Neural cell (in vitro differentiated cells): ENCODE data around the gene KNTC1. TPM values are rescaled to one million over a fixed set of nuclear protein-coding genes. Genes with fewer than 3 reads are reported as not detected.
"Not testable (repeated sequence)": the region's sequence is repeated elsewhere in the genome, so short reads cannot be mapped to it uniquely, and the experiment has no call there.

Source experiments
- H2AFZ ChIP-seq: fragments of 200-600, 300-800 bp; sonication (generic), shearing (Covaris generic); 2 replicates; pipeline ENCODE4 v1.6.0; 2014; ENCODE audit warnings: low read depth, mild to moderate bottlenecking, antibody characterized with exemption, low read length, moderate library complexity
- H3F3A ChIP-seq: fragments of 200-600 bp; shearing (Covaris generic); 2 replicates; pipeline ENCODE4 v1.6.1; 2016; ENCODE audit warnings: mild to moderate bottlenecking, moderate library complexity, mixed read lengths, antibody characterized with exemption, low read length; ENCODE audit not compliant: insufficient read depth, poor library complexity, severe bottlenecking
- H3K27ac ChIP-seq: fragments of 200-600, 300-800 bp; sonication (generic), shearing (Covaris generic); 2 replicates; pipeline ENCODE4 v1.5.1; 2014; ENCODE audit warnings: mild to moderate bottlenecking, low read length, moderate library complexity
- H3K27me3 ChIP-seq: fragments of 300-800, 200-600 bp; sonication (generic), shearing (Covaris generic); 2 replicates; pipeline ENCODE4 v1.6.0; 2014; ENCODE audit warnings: mild to moderate bottlenecking, low read depth, low read length, moderate library complexity; ENCODE audit not compliant: insufficient read depth
- H3K36me3 ChIP-seq: fragments of 300-800, 200-600 bp; sonication (generic), shearing (Covaris generic); 2 replicates; pipeline ENCODE4 v1.5.1; 2014; ENCODE audit warnings: mild to moderate bottlenecking, antibody characterized with exemption, low read length, moderate library complexity; ENCODE audit not compliant: insufficient read depth
- H3K4me2 ChIP-seq: fragments of 300-800, 200-600 bp; sonication (generic), shearing (Covaris generic); 2 replicates; pipeline ENCODE4 v1.6.0; 2014; ENCODE audit warnings: mild to moderate bottlenecking, low read length
- H3K4me3 ChIP-seq: fragments of 300-800, 200-600 bp; sonication (generic), shearing (Covaris generic); 2 replicates; pipeline ENCODE4 v1.5.1; 2014; ENCODE audit warnings: mild to moderate bottlenecking, low read length, moderate library complexity
- H3K79me2 ChIP-seq: fragments of 200-600 bp; shearing (Covaris generic); replicated peaks from 2 replicates; pipeline ENCODE4 v1.6.0; 2014; ENCODE audit warnings: mild to moderate bottlenecking, low read length, moderate library complexity; ENCODE audit not compliant: insufficient read depth
- H3K9ac ChIP-seq: fragments of 300-800, 200-600 bp; sonication (generic), shearing (Covaris generic); 2 replicates; pipeline ENCODE4 v1.6.1; 2016; ENCODE audit warnings: mild to moderate bottlenecking, low read length, mixed read lengths
- H3K9me2 ChIP-seq: fragments of 200-600 bp; shearing (Covaris generic); 2 replicates; pipeline ENCODE4 v1.6.1; 2016; ENCODE audit warnings: mild to moderate bottlenecking, low read length, mixed read lengths; ENCODE audit not compliant: insufficient read depth
- H3K9me3 ChIP-seq: fragments of 200-600, 300-800 bp; sonication (generic), shearing (Covaris generic); 2 replicates; pipeline ENCODE4 v1.6.1; 2016; ENCODE audit warnings: mild to moderate bottlenecking, mixed run types, low read length, moderate library complexity, mixed read lengths
- H4K20me1 ChIP-seq: fragments of 200-600 bp; shearing (Covaris generic); 2 replicates; pipeline ENCODE4 v1.6.1; 2016; ENCODE audit warnings: mild to moderate bottlenecking, mixed run types; ENCODE audit not compliant: insufficient read depth
- EP300 ChIP-seq: fragments of 450-650 bp; conservative IDR thresholded peaks from 2 replicates; pipeline ENCODE4 v1.6.1; 2014; ENCODE audit warnings: antibody characterized with exemption, mild to moderate bottlenecking, moderate library complexity; ENCODE audit not compliant: poor library complexity, severe bottlenecking
- EZH2 ChIP-seq: fragments of 200-600, 300-800 bp; shearing (Covaris generic), sonication (generic); IDR thresholded peaks from 2 replicates; pipeline ENCODE4 v1.6.1; 2014; ENCODE audit warnings: antibody characterized with exemption, low read length, borderline replicate concordance, mild to moderate bottlenecking; ENCODE audit not compliant: insufficient read depth, poor library complexity, severe bottlenecking
- MXI1 ChIP-seq: fragments of 450-650 bp; conservative IDR thresholded peaks from 2 replicates; pipeline ENCODE4 v1.6.1; 2014; ENCODE audit warnings: antibody characterized with exemption, mild to moderate bottlenecking; ENCODE audit not compliant: poor library complexity, severe bottlenecking
- POLR2AphosphoS5 ChIP-seq: IDR thresholded peaks from 2 replicates; pipeline ENCODE4 v1.6.1; 2012
- RAD21 ChIP-seq: fragments of 450-650 bp; conservative IDR thresholded peaks from 2 replicates; pipeline ENCODE4 v1.6.1; 2014; ENCODE audit warnings: antibody characterized with exemption, mild to moderate bottlenecking, moderate library complexity
- SMC3 ChIP-seq: fragments of 450-650 bp; conservative IDR thresholded peaks from 2 replicates; pipeline ENCODE4 v1.6.1; 2014; ENCODE audit warnings: antibody characterized with exemption, mild to moderate bottlenecking, moderate library complexity; ENCODE audit not compliant: poor library complexity
- TAF1 ChIP-seq: IDR thresholded peaks from 2 replicates; pipeline ENCODE4 v1.6.1; 2012; ENCODE audit warnings: low read depth
- polyA plus RNA-seq: library from polyadenylated mRNA; depleted of rRNA; stranded (reverse); fragments of >200 nt; gene quantifications from 2 replicates; pipeline ENCODE4 v1.2.3, GENCODE V29; 2014
- TF ChIP-seq, protein P1 (sequence below): fragments of 450-650 bp; IDR thresholded peaks from 2 replicates; pipeline ENCODE4 v1.5.1; 2014; ENCODE audit warnings: antibody characterized with exemption, mild to moderate bottlenecking, moderate library complexity; ENCODE audit not compliant: poor library complexity, severe bottlenecking
- TF ChIP-seq, protein P2 (sequence below): IDR thresholded peaks from 2 replicates; pipeline ENCODE4 v1.6.1; 2012; ENCODE audit warnings: borderline replicate concordance

Gene KNTC1
- polyA plus RNA-seq, 1 donor from 2014 or later = 16.2 TPM

- Histone ChIP-seq H3K9me3 (no peaks in the 10 kb centered on the region), H2AFZ (no peak overlapping the region), H3K36me3 (no peaks in the 10 kb centered on the region), H3K79me2 (peaks cover 2% of the 10 kb centered on the region), H3K4me2 (no peak overlapping the region), H3F3A (no peaks in the 10 kb centered on the region), H3K27me3 (no peaks in the 10 kb centered on the region), H3K27ac (no peak overlapping the region), H4K20me1 (no peaks in the 10 kb centered on the region), H3K9me2 (no peaks in the 10 kb centered on the region), H3K9ac (no peak overlapping the region), H3K4me3 (no peak overlapping the region)
- TF ChIP-seq, protein P1, sequence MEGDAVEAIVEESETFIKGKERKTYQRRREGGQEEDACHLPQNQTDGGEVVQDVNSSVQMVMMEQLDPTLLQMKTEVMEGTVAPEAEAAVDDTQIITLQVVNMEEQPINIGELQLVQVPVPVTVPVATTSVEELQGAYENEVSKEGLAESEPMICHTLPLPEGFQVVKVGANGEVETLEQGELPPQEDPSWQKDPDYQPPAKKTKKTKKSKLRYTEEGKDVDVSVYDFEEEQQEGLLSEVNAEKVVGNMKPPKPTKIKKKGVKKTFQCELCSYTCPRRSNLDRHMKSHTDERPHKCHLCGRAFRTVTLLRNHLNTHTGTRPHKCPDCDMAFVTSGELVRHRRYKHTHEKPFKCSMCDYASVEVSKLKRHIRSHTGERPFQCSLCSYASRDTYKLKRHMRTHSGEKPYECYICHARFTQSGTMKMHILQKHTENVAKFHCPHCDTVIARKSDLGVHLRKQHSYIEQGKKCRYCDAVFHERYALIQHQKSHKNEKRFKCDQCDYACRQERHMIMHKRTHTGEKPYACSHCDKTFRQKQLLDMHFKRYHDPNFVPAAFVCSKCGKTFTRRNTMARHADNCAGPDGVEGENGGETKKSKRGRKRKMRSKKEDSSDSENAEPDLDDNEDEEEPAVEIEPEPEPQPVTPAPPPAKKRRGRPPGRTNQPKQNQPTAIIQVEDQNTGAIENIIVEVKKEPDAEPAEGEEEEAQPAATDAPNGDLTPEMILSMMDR = no peak
- TF ChIP-seq RAD21 (no peak), SMC3 (no peak), POLR2AphosphoS5 (no peak), TAF1 (no peak), MXI1 (no peak), EP300 (no peak), EZH2 (no peak)
- TF ChIP-seq, protein P2, sequence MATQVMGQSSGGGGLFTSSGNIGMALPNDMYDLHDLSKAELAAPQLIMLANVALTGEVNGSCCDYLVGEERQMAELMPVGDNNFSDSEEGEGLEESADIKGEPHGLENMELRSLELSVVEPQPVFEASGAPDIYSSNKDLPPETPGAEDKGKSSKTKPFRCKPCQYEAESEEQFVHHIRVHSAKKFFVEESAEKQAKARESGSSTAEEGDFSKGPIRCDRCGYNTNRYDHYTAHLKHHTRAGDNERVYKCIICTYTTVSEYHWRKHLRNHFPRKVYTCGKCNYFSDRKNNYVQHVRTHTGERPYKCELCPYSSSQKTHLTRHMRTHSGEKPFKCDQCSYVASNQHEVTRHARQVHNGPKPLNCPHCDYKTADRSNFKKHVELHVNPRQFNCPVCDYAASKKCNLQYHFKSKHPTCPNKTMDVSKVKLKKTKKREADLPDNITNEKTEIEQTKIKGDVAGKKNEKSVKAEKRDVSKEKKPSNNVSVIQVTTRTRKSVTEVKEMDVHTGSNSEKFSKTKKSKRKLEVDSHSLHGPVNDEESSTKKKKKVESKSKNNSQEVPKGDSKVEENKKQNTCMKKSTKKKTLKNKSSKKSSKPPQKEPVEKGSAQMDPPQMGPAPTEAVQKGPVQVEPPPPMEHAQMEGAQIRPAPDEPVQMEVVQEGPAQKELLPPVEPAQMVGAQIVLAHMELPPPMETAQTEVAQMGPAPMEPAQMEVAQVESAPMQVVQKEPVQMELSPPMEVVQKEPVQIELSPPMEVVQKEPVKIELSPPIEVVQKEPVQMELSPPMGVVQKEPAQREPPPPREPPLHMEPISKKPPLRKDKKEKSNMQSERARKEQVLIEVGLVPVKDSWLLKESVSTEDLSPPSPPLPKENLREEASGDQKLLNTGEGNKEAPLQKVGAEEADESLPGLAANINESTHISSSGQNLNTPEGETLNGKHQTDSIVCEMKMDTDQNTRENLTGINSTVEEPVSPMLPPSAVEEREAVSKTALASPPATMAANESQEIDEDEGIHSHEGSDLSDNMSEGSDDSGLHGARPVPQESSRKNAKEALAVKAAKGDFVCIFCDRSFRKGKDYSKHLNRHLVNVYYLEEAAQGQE = no peak
These were observed 43.1 kb upstream of the KNTC1 start for GRCh38 chr12:122483969-122484368.

DNA sequence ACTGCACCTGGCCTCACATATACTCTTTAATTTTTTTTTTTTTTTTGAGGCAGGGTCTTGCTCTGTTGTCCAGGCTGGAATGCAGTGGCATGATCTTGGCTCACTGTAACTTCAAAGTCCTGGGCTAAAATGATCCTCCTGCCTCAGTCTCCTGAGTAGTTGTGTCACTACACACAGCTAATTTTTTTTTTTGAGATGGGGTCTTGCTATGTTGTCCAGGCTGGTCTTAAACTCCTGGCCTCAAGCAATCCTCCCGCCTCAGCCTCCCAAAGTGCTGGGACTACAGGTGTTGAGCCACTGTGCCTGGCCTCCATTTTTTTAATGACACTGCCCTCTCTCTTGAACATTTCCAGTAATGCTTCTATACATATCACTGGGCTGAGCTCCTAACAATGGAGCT lies 42.7 kb upstream of the KNTC1 start:
- not testable (repeated sequence) for H3K9me3 ChIP-seq, H2AFZ ChIP-seq, H3K79me2 ChIP-seq, H3K4me2 ChIP-seq, H3K9me2 ChIP-seq, H4K20me1 ChIP-seq, H3K27me3 ChIP-seq, H3F3A ChIP-seq, H3K36me3 ChIP-seq, H3K9ac ChIP-seq, H3K4me3 ChIP-seq, H3K27ac ChIP-seq

DNA sequence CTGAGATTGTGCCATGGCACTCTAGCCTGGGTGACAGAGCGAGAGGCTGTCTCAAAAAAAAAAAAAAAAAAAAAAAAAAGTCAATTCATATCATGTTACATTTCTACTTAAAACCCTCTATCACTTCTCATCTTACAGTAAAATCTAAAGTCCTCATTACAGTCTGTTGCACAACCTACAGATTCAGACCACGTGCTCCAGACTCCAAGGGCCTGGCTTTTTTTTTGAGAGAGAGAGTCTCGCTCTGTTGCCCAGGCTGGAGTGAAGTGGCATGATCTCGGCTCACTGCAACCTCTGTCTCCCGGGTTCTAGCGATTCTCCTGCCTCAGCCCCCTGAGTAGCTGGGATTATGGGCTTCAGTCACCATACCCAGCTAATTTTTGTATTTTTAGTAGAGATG lies 40.7 kb upstream of the KNTC1 start:
- H3K4me2 ChIP-seq, H4K20me1 ChIP-seq, H3K9me3 ChIP-seq, H3F3A ChIP-seq, H3K27ac ChIP-seq, H3K27me3 ChIP-seq, H3K9me2 ChIP-seq, H3K4me3 ChIP-seq, H2AFZ ChIP-seq, H3K79me2 ChIP-seq, H3K36me3 ChIP-seq, H3K9ac ChIP-seq: not testable (repeated sequence)
